Measurements from ENCODE around the gene PHLPP2.

DNA sequence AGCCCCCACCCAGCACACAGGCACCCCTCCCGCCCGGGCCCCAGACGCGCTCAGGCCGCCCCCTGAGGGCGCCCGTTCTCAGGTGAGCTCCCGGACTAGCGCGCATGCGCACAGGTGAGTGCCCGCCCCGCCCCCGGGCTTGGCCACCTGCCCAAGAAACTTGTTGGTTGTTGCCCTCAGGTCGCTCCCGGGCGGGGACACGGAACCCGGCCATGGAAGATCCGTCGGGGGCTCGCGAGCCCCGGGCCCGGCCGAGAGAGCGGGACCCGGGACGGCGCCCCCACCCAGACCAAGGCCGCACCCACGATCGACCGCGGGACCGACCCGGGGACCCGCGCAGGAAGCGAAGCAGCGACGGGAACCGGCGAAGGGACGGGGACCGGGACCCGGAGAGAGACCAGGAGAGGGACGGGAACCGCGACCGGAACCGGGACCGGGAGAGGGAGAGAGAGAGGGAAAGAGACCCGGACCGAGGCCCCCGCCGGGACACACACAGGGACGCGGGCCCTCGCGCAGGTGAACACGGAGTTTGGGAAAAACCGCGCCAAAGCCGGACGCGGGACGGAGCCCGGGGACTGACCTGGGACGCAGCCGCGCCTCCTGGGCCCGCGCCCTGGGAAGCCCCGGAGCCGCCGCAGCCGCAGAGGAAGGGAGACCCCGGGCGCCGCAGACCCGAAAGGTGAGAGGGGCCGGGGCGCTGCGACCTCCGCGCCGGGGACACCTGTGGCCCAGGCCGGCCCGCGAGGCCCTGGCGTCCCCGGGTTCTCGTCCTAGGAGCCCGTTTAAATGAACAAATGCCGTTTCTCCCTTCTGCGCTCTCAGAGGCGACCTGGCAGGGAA lies 98.3 kb downstream of the PHLPP2 start, which contains the start of gene MARVELD3:
- TF ChIP-seq, protein P1, sequence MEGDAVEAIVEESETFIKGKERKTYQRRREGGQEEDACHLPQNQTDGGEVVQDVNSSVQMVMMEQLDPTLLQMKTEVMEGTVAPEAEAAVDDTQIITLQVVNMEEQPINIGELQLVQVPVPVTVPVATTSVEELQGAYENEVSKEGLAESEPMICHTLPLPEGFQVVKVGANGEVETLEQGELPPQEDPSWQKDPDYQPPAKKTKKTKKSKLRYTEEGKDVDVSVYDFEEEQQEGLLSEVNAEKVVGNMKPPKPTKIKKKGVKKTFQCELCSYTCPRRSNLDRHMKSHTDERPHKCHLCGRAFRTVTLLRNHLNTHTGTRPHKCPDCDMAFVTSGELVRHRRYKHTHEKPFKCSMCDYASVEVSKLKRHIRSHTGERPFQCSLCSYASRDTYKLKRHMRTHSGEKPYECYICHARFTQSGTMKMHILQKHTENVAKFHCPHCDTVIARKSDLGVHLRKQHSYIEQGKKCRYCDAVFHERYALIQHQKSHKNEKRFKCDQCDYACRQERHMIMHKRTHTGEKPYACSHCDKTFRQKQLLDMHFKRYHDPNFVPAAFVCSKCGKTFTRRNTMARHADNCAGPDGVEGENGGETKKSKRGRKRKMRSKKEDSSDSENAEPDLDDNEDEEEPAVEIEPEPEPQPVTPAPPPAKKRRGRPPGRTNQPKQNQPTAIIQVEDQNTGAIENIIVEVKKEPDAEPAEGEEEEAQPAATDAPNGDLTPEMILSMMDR (conservative IDR thresholded peaks at IDR 0.05; ENCODE audit: low read depth, low read length) = no peak
- no peak for TF ChIP-seq EZH2phosphoT487 (IDR thresholded peaks at IDR 0.05; ENCODE audit: borderline replicate concordance, low read length)
- TF ChIP-seq EZH2 (IDR thresholded peaks at IDR 0.05; ENCODE audit: low read length, unreplicated experiment) = no peak
